ENCODE results near the gene TKTL1. TPM values are rescaled to one million over a fixed set of nuclear protein-coding genes. Genes with fewer than 3 reads are reported as not detected.

TKTL1 gene
- polyA plus RNA-seq, 4 donors: 0.12 to 0.18 TPM; not detected in 2

DNA sequence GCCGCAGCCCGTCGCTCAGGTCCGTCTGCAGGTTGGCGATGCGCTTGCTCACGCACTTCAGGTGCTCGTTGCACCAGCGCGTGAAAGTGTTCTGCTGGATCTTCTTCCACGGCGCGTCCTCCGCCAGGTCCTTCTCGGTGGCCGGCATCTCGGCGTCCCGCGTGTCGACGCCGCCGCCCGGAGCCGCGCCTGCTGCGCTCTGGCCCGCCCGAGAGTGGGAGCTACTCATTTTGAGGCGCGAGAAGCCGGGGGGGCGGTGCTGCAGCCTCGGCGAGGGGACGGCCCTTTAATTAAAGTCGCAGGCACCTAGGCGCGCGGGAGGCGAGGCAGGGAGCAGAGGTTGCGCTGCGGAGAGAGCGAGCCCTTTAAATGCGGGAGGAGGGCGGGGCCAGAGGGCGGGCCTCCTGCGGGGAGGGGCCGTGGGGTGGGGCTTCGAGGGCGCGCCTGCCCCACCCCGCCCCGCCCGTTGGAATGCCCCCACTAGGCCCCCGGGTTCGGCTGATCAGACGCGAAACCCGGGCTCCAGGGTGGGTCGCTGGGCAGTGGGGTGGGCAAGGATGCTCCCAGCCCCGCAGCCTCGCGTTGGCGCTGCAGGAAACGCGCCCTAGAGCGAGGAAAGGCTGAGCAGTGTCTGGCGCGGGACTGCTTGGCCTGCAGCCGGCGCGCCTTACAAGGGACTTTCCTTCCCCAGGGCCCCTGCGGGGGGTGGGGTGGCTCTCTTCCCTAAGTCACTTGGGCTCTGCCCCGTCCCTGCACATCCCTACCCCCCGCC is 75.6 kb downstream of the TKTL1 start:
- Histone ChIP-seq H3K4me3 (ENCODE audit: low read depth in 1 of 3, low read length in 3 of 3) (peak overlapping the region; percentile 44 to 61 (median 46)), H3K27ac (ENCODE audit: low read depth in 1 of 3, low read length in 2 of 3) (peak overlapping the region in 2 of 3 donors; percentile 48 to 87), H3K9me3 (ENCODE audit: control insufficient read depth in 2 of 2, insufficient read depth in 1 of 2, low read depth in 1 of 2, low read length in 1 of 2) (no peaks in the 10 kb centered on the region), H3K36me3 (ENCODE audit: control insufficient read depth in 3 of 3, insufficient read depth in 2 of 3, low read depth in 1 of 3, low read length in 3 of 3) (peaks cover 0 to 29% (median 0%) of the 10 kb centered on the region in 3 donors), H3K4me1 (ENCODE audit: control insufficient read depth in 3 of 3, insufficient read depth in 2 of 3, low read depth in 1 of 3, low read length in 2 of 3) (peaks cover 0 to 28% (median 0%) of the 10 kb centered on the region in 3 donors), H3K27me3 (ENCODE audit: control insufficient read depth in 3 of 3, insufficient read depth in 3 of 3, low read length in 3 of 3) (peaks cover 0 to 28% (median 0%) of the 10 kb centered on the region in 3 donors)
- DNase-seq (peak; percentile 83 to 85), FAIRE-seq (no peak)
- 0 to 31% (median 25%) methylated on average over 24 to 77 of the region's 77 CpGs for WGBS, 3 donors

DNA sequence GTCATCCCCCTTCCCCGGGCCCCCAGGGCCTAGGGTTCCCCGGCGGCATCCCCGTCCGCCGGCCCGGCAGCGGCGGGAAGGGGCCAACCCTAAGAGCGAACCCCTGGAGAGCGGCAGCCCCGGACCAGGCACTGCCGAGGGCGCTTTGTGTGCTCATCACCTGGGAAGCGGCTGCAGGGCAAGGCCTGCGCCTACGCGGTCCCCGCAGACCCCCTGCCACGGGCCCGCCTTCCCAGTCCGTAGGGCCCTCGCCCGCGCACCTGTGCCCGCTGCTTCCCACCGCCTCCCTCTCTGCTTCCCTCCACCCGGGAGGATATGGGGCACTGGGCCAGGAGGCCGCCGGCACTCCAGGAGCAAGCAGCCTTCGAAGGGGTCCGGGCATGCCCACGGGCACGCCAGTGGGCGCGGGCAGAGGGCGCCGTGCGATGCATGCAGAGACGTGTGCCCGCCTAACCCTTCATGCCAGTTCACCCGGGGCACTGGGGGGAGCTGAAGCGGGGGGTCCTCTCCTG is 76.2 kb downstream of the TKTL1 start:
- DNase-seq (no peak), FAIRE-seq (no peak)
- Histone ChIP-seq H3K36me3 (ENCODE audit: control insufficient read depth in 3 of 3, insufficient read depth in 2 of 3, low read depth in 1 of 3, low read length in 3 of 3) (peaks cover 0 to 22% (median 0%) of the 10 kb centered on the region in 3 donors), H3K4me3 (ENCODE audit: low read depth in 1 of 3, low read length in 3 of 3) (peak overlapping the region; percentile 27 to 48 (median 30)), H3K27ac (ENCODE audit: low read depth in 1 of 3, low read length in 2 of 3) (peak overlapping the region in 2 of 3 donors; percentile 14 to 38), H3K27me3 (ENCODE audit: control insufficient read depth in 3 of 3, insufficient read depth in 3 of 3, low read length in 3 of 3) (peaks cover 0 to 28% (median 0%) of the 10 kb centered on the region in 3 donors), H3K4me1 (ENCODE audit: control insufficient read depth in 3 of 3, insufficient read depth in 2 of 3, low read depth in 1 of 3, low read length in 2 of 3) (peaks cover 0 to 28% (median 0%) of the 10 kb centered on the region in 3 donors), H3K9me3 (ENCODE audit: control insufficient read depth in 2 of 2, insufficient read depth in 1 of 2, low read depth in 1 of 2, low read length in 1 of 2) (no peaks in the 10 kb centered on the region)
- 7 to 45% (median 13%) methylated on average over 3 to 43 of the region's 43 CpGs for WGBS, 3 donors

DNA sequence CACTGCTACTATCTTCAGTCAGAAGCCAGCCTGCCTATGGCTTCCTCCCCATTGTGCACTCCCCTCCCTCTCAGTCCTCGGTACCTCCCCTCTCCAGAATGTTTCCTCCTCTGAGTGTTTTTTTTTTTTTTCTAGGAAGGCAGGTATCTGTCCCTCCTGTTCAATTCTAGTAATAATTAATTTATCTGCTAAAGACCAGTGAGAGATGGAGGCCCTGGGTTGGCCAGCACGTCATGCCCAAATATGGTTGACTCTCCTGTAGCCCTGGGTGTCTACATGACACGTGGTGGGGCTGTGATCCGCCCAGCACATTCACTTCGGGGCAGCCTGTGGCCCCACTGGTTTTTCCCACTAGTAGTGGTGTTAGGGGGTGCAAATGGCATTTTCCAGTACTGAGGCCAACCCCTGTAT is 77.0 kb downstream of the TKTL1 start:
- DNase-seq (no peak), FAIRE-seq (no peak)
- peaks cover 0 to 28% (median 0%) of the 10 kb centered on the region in 3 donors for H3K4me1 ChIP-seq (ENCODE audit: control insufficient read depth in 3 of 3, insufficient read depth in 2 of 3, low read depth in 1 of 3, low read length in 2 of 3)
- H3K4me3 ChIP-seq (ENCODE audit: low read depth in 1 of 3, low read length in 3 of 3): peak overlapping the region in 1 of 3 donors; percentile 48
- H3K36me3 ChIP-seq (ENCODE audit: control insufficient read depth in 3 of 3, insufficient read depth in 2 of 3, low read depth in 1 of 3, low read length in 3 of 3): peaks cover 0 to 14% (median 0%) of the 10 kb centered on the region in 3 donors
- 18 to 42% (median 26%) methylated on average over 4 to 5 of the region's 5 CpGs for WGBS, 3 donors
- peaks cover 0 to 28% (median 0%) of the 10 kb centered on the region in 3 donors for H3K27me3 ChIP-seq (ENCODE audit: control insufficient read depth in 3 of 3, insufficient read depth in 3 of 3, low read length in 3 of 3)
- H3K27ac ChIP-seq (ENCODE audit: low read depth in 1 of 3, low read length in 2 of 3): peak overlapping the region in 2 of 3 donors; percentile 38 to 54
- no peaks in the 10 kb centered on the region for H3K9me3 ChIP-seq (ENCODE audit: control insufficient read depth in 2 of 2, insufficient read depth in 1 of 2, low read depth in 1 of 2, low read length in 1 of 2)

DNA sequence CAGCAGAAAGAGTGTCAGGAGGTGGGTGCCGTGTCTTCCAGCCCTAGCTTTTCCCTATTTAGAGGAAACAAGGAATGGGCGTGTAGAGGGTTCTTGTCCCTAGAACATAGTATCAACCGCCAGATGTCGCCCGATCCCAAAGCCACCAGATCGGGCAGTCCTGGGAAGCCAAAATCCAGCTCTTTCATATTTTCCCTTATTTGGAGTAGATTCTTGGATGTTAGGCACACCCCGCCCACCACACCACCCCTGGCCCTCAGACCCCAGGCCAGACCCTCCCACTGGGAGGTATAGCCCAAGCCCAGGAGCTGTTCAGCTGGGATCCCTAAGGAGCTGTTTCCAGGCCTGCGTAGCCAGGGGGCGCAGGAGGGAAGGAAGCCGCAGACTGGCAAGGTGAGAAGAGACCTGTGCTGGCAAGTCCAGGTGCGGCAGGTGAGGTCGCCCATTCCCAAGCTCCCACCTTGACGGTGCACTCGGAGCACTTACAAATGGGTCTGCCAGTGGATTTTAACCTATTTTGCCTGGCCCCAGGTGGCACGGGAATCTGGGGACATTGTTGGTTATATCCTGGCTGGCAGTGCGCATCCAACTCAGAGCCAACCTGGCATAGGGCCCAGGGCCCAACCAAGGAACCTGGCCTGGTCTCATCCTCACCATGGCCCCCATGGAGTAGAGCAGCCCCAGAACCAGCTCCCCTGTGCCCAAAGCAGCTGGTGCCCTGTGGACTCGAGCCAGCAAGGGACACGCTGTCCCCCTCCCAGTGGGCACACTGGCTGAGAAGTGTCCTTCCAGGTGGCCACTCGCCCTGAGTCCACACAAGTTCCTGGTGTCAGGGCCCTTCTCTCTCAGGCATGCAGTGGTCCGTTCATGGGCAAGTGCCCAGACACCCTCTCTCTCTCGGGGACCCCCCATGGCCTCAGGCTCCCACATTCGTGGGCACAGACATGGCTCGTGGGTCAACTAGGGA is 78.0 kb downstream of the TKTL1 start:
- no peak for FAIRE-seq
- peaks cover 0 to 28% (median 0%) of the 10 kb centered on the region in 3 donors for H3K27me3 ChIP-seq (ENCODE audit: control insufficient read depth in 3 of 3, insufficient read depth in 3 of 3, low read length in 3 of 3)
- no peaks in the 10 kb centered on the region for H3K9me3 ChIP-seq (ENCODE audit: control insufficient read depth in 2 of 2, insufficient read depth in 1 of 2, low read depth in 1 of 2, low read length in 1 of 2)
- peak; percentile 72 to 81 for DNase-seq
- peaks cover 0 to 8% (median 0%) of the 10 kb centered on the region in 3 donors for H3K36me3 ChIP-seq (ENCODE audit: control insufficient read depth in 3 of 3, insufficient read depth in 2 of 3, low read depth in 1 of 3, low read length in 3 of 3)
- 14 to 41% (median 15%) methylated on average over 19 to 23 of the region's 23 CpGs for WGBS, 3 donors
- H3K4me1 ChIP-seq (ENCODE audit: control insufficient read depth in 3 of 3, insufficient read depth in 2 of 3, low read depth in 1 of 3, low read length in 2 of 3): peaks cover 0 to 30% (median 0%) of the 10 kb centered on the region in 3 donors
- peak overlapping the region in 2 of 3 donors; percentile 14 to 48 for H3K4me3 ChIP-seq (ENCODE audit: low read depth in 1 of 3, low read length in 3 of 3)
- peak overlapping the region in 2 of 3 donors; percentile 57 to 82 for H3K27ac ChIP-seq (ENCODE audit: low read depth in 1 of 3, low read length in 2 of 3)

DNA sequence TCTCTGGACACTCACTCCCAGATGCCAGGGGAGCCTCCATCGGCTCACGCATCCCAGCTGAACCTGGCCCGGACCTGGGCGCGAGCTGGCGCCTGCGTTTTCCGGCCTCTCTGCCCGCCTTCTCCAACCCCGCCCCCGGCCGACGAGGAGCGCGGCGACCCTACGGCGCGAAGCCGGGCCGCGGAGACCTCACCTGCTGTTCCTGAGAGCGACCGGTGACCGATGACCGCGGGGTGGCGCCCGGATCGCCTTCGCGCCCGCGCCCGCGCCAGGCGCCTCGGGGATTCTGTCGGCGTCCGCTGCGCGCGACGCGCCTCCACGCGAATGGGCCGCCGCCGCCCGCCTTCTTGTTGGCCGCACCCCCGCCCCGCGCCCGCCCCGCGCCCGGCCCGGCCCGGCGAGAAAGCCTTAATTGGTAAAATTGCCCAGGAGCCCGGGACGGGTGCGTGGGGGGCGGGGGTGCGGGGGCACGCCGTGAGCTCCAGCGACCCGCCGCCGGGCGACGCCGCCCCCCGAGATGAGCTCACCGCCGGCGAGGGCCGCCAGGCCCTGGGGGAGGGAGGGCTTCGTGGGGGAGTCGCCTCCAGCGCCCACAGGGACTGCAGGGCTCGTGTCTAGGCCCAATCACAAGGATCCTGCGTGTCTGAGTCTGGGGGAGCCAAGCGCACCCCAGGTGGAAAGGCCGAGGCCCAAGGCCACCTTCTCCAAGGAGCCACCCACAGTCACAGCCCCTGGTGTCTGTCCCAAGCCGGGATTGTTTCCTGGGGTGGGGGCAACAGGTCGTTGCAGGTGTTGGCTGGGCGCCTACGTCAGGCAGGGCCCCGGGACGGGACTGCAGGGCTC is 78.9 kb downstream of the TKTL1 start, which contains the start of gene FLNA:
FLNA (minus strand) TSS at position 322 of the 843 bp plus-strand sequence. CDS start 3,389 bp downstream, outside the sequence.
- WGBS, 3 donors: 6 to 45% (median 20%) methylated on average over 8 to 95 of the region's 95 CpGs
- DNase-seq (peak in 1 of 2 donors; percentile 47), FAIRE-seq (no peak)
- Histone ChIP-seq H3K9me3 (ENCODE audit: control insufficient read depth in 2 of 2, insufficient read depth in 1 of 2, low read depth in 1 of 2, low read length in 1 of 2) (no peaks in the 10 kb centered on the region), H3K27me3 (ENCODE audit: control insufficient read depth in 3 of 3, insufficient read depth in 3 of 3, low read length in 3 of 3) (peaks cover 0 to 28% (median 0%) of the 10 kb centered on the region in 3 donors), H3K27ac (ENCODE audit: low read depth in 1 of 3, low read length in 2 of 3) (peak within 1 kb of the TSS in 2 of 3 donors; percentile 61 to 82), H3K36me3 (ENCODE audit: control insufficient read depth in 3 of 3, insufficient read depth in 2 of 3, low read depth in 1 of 3, low read length in 3 of 3) (peaks cover 0 to 2% (median 0%) of the 10 kb centered on the region in 3 donors), H3K4me1 (ENCODE audit: control insufficient read depth in 3 of 3, insufficient read depth in 2 of 3, low read depth in 1 of 3, low read length in 2 of 3) (peaks cover 0 to 24% (median 0%) of the 10 kb centered on the region in 3 donors), H3K4me3 (ENCODE audit: low read depth in 1 of 3, low read length in 3 of 3) (peak within 1 kb of the TSS in 2 of 3 donors; percentile 14 to 48)

DNA sequence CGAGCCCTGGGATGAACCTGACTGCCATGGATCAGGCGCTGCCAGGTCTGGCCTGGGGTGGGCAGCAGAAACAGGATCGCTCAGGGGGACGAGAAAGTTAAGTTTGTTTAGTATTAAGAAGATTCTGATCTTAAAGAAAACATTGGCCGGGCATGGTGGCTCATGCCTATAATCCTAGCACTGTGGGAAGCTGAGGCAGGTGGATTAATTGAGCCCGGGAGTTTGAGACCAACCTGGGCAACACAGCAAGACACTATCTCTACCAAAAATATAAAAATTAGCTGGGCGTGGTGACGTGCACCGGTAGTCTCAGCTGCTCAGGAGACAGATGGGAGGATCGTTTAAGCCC is 79.5 kb downstream of the TKTL1 start:
- WGBS, 3 donors: 27 to 61% (median 58%) methylated on average over 10 of the region's 10 CpGs
- H3K27ac ChIP-seq (ENCODE audit: low read depth in 1 of 3, low read length in 2 of 3): peak overlapping the region in 2 of 3 donors; percentile 22 to 61
- H3K4me3 ChIP-seq (ENCODE audit: low read depth in 1 of 3, low read length in 3 of 3): no peak overlapping the region
- DNase-seq (no peak), FAIRE-seq (no peak)
- peaks cover 0 to 18% (median 0%) of the 10 kb centered on the region in 3 donors for H3K4me1 ChIP-seq (ENCODE audit: control insufficient read depth in 3 of 3, insufficient read depth in 2 of 3, low read depth in 1 of 3, low read length in 2 of 3)
- H3K27me3 ChIP-seq (ENCODE audit: control insufficient read depth in 3 of 3, insufficient read depth in 3 of 3, low read length in 3 of 3): peaks cover 0 to 23% (median 0%) of the 10 kb centered on the region in 3 donors
- H3K9me3 ChIP-seq (ENCODE audit: control insufficient read depth in 2 of 2, insufficient read depth in 1 of 2, low read depth in 1 of 2, low read length in 1 of 2): no peaks in the 10 kb centered on the region
- H3K36me3 ChIP-seq (ENCODE audit: control insufficient read depth in 3 of 3, insufficient read depth in 2 of 3, low read depth in 1 of 3, low read length in 3 of 3): peaks cover 0 to 2% (median 0%) of the 10 kb centered on the region in 3 donors

DNA sequence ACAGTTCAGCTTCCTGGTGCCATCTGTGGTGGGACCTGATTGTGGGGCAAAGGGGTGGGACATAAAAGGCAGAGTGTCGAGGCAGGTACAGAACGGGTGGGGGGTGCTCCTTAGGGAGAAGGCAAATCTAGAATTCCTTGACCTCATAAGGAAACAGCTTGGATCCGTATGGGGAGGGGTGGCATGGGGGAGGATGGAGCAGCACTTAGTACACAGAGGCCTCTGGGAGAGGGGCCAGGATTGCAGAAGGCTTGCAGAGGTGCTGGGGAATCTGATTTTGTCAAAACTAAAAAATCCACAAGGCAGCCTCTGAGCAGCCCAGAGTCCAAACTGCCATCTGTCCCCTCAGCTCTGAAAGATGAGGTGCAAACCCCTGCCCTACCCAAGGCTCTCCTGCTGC is 81.2 kb downstream of the TKTL1 start:
- no peak overlapping the region for H3K4me3 ChIP-seq (ENCODE audit: low read depth in 1 of 3, low read length in 3 of 3)
- H3K4me1 ChIP-seq (ENCODE audit: control insufficient read depth in 3 of 3, insufficient read depth in 2 of 3, low read depth in 1 of 3, low read length in 2 of 3): peaks cover 0 to 16% (median 0%) of the 10 kb centered on the region in 3 donors
- peaks cover 0 to 17% (median 0%) of the 10 kb centered on the region in 3 donors for H3K27me3 ChIP-seq (ENCODE audit: control insufficient read depth in 3 of 3, insufficient read depth in 3 of 3, low read length in 3 of 3)
- H3K27ac ChIP-seq (ENCODE audit: low read depth in 1 of 3, low read length in 2 of 3): peak overlapping the region in 2 of 3 donors; percentile 79 to 89
- FAIRE-seq (no peak), DNase-seq (no peak)
- H3K36me3 ChIP-seq (ENCODE audit: control insufficient read depth in 3 of 3, insufficient read depth in 2 of 3, low read depth in 1 of 3, low read length in 3 of 3): peaks cover 0 to 16% (median 0%) of the 10 kb centered on the region in 3 donors
- 71 to 81% (median 77%) methylated on average over 3 of the region's 3 CpGs for WGBS, 3 donors
- H3K9me3 ChIP-seq (ENCODE audit: control insufficient read depth in 2 of 2, insufficient read depth in 1 of 2, low read depth in 1 of 2, low read length in 1 of 2): no peaks in the 10 kb centered on the region

All from small intestine (tissue), 7 donors.